GM18858 (cell line): ENCODE data around the gene DLG2.
"Not testable (repeated sequence)": the region's sequence is repeated elsewhere in the genome, so short reads cannot be mapped to it uniquely, and the experiment has no call there.

Experiments
- ATAC-seq: cut with Tn5 transposase; IDR thresholded peaks from one replicate; pipeline ENCODE4 v1.9.1; 2021; ENCODE audit not compliant: unreplicated experiment

Gene DLG2

GRCh38 chr11:85349539-85349938 is 277.6 kb downstream of the DLG2 start:
- not testable (repeated sequence) for ATAC-seq

DNA sequence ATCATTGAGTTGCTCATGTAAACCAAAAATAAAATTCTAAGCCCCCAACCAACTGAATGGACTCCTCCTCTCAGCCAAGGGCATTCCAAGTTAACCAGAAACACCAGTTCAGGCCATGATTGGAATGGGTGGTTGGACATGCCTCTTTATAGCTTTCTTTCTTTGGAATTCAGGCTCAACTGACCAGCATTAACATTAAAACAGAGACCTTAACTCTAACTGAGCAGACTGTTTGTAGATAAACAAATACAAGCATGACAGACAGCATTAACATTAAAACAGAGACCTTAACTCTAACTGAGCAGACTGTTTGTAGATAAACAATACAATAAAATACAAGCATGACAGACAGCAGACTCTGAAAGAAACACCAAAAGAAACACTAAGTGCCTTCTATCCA is 278.2 kb downstream of the DLG2 start:
- ATAC-seq: no peak

- ATAC-seq: no peak
These were observed 279.9 kb downstream of the DLG2 start for GRCh38 chr11:85347291-85347690.

GRCh38 chr11:85346484-85346883 is 280.7 kb downstream of the DLG2 start:
- no peak for ATAC-seq

DNA sequence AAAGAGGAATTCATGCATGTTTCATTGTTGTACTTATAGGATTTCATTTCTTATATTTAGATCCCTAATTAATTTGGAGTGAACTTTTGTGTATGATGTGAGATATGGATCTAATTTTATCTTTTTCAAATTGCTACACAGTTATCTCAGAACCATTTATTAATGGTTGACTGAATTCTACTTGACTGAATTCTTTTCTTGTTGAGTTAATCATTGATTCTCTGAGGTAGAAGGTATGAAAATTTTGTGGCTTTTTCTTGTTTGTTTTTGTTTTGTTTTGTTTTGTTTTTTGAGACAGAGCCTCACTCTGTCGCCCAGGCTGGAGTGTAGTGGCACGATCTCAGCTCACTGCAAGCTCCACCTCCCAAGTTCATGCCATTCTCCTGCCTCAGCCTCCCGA is 286.3 kb downstream of the DLG2 start:
- peak; percentile 57 for ATAC-seq

DNA sequence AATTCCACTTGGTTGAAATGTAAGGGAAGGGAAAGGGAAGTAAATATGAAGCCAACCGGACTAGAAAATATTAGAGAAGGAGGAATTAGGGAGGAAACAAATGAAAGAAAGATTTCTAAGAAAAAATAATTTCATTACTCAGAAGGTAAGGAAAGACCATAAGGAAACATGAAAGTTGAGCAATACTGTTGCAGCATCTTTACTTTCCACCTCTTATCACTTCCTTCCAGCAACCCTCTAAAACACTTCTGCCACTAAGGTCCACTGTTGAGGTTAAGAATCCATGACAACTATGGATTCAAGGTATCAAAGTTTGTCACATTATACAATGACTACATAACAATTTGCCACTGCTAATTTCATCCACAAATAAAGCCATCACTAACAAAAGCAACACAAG is 308.6 kb downstream of the DLG2 start:
- ATAC-seq: no peak

- ATAC-seq: peak; percentile 99
These were observed 310.2 kb downstream of the DLG2 start for GRCh38 chr11:85316967-85317366.

- ATAC-seq: no peak
These were observed 313.4 kb downstream of the DLG2 start for GRCh38 chr11:85313741-85314140.

DNA sequence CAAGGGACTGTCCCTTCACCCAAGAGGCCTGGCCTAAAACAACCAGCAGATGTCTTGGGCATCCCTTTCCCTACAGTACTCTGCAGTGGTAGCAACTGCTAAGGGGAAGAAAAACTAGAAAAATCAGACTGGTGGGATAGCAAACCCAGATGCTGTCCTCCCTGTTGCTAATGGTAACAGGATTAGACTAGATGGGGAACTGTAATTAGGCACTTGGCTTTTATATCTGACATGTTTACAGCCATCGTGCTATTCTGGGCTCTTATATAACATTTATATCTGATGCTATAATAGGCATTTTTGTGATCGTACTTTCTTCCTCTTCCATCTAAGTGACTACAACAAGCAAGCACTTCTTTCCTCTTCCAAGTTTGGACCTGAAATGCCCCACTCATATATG is 316.7 kb downstream of the DLG2 start:
- no peak for ATAC-seq

DNA sequence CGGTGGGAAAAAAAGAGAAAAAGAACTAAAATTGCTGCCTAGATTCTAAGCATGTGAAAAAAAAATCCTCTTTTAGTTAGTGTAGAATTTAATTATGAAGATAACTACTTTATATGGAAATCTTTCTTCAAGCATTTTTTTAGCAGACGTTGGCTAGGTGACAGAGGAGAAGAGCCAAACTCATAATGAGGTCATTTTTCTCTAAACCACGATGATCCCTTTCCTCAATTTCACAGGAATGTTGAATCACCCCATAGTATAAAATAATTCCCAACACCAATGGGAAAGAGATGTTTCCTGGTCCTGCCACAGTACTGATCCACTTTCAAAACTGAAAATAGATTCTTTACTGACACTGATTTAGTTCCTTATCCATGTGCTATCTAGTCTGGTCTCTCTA is 319.8 kb downstream of the DLG2 start:
- no peak for ATAC-seq

DNA sequence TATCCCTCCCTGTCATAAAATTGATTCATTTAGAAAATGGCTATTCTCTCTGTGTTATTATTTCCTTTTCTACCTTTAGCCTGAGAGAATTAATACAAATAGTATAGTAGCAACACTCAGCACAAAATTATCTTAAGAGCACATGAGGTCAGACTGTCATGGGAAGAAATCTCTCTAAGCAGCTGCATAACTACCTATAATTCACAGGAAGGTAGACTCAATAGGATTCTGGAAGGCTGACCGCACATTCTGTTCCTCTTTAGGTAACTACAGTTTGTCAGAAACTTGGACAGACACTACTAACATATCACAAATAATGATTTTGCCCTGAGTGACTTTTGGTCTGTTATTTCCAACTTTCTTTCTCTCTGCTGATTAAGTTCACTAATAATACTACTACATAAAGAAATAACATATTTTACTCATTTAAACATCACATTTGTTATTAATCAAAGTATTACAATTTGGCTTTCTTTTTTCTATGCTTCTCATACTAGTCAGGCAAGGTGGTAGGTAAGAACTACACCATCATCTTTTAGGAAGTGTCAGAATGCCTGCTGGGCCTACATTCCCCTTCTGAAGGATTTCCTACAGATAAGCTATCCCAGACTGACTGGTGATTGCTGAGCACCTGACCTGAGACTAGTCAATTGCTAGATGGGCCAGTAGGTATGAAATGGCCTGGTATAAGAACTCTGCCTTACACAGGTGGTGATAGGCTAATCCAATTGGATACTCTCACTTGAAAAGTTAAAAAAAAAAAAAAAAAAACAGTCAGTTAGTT is 325.1 kb downstream of the DLG2 start:
- ATAC-seq: no peak

- ATAC-seq: no peak
These were observed 327.7 kb downstream of the DLG2 start for GRCh38 chr11:85299258-85299942.

GRCh38 chr11:85295694-85296271 is 331.4 kb downstream of the DLG2 start:
- ATAC-seq: no peak

GRCh38 chr11:85281550-85281949 is 345.6 kb downstream of the DLG2 start:
- no peak for ATAC-seq

DNA sequence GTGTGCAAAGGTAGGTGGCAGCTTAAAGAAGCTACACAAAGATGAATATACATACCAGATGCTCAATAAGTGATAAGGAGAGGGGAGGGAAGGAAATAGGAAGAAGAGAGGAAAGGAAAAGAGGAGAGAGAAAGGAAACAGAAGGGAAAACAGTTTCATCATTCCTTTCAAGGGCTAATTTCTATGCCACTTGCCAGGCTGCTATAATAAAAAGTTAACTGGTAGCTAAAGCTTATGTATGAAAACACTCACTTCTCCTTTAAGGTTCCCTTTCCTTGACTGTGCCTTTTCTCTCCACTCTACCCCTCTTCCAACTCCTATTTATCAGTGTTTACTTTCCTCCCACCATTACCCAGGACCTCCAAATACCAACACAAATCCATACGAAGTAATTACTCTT is 347.9 kb downstream of the DLG2 start:
- no peak for ATAC-seq

DNA sequence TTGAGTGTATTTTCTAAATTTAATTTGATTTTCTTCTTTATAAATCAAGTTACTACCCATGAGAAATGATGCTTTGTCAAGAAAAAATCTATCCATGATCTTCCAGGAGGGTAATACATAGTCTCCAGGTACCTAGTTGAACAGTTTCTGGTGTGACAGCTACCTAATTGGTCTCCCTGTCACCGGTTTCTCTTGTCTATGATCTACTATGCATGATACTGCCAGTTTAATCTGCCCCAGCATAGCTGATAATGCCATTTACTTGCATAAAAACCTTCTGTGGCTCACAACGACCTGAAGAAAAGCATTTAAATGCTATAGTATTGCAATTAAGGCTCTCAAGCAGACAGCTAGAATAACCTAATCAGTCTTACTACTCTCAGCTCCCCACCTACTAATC is 349.5 kb downstream of the DLG2 start:
- no peak for ATAC-seq

DNA sequence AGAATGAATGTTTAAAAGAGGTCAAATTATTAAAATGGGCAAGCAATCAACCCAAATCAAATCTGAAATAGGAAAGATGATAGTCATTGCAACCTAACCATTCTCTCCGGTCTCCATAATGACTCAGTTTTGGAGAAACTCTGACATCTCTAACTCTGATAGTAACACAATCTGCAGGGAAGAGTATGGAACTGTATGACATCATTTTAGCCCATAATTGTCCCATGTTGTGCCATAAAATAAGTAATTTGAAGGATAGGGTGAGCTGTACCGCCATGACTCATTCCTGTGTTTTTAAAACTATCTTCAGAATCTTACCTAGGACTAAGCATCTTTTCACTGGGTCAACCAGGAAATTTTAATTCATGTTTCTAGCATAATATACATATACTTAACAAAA is 350.8 kb downstream of the DLG2 start:
- ATAC-seq: no peak

GRCh38 chr11:85270315-85270714 is 356.8 kb downstream of the DLG2 start:
- ATAC-seq: not testable (repeated sequence)

- ATAC-seq: no peak
These were observed 358.0 kb downstream of the DLG2 start for GRCh38 chr11:85269109-85269508.

- ATAC-seq: no peak
These were observed 360.5 kb downstream of the DLG2 start for GRCh38 chr11:85266646-85267045.

- ATAC-seq: no peak
These were observed 363.8 kb downstream of the DLG2 start for GRCh38 chr11:85263328-85263727.

DNA sequence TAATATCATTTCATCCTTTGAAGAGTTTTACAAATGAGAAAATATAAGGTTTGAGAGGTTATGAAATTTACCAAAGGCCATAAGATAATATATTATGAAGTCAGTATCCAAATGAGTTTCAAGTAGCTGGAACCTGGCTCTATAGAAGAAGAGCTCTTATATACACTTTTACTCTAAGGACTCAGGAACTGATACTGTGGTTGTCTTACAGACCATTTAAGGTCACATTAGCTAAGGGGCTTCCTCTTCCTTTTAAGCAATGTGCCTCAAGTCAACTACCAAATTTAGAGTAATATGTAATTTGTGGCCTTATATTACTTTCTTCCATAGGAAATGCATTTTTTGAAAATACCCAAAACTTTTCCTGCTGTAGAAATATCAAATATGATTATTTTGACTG is 369.3 kb downstream of the DLG2 start:
- no peak for ATAC-seq
